HG03280 (cell line): ENCODE results near the gene GALNT16.

Experiments
- ATAC-seq: cut with Tn5 transposase; IDR thresholded peaks from one replicate; pipeline ENCODE4 v1.9.1; 2021; ENCODE audit warnings: mild to moderate bottlenecking, moderate library complexity; ENCODE audit not compliant: unreplicated experiment

Gene GALNT16

GRCh38 chr14:69333791-69334337, 73.9 kb downstream of the GALNT16 start:
- no peak for ATAC-seq

DNA sequence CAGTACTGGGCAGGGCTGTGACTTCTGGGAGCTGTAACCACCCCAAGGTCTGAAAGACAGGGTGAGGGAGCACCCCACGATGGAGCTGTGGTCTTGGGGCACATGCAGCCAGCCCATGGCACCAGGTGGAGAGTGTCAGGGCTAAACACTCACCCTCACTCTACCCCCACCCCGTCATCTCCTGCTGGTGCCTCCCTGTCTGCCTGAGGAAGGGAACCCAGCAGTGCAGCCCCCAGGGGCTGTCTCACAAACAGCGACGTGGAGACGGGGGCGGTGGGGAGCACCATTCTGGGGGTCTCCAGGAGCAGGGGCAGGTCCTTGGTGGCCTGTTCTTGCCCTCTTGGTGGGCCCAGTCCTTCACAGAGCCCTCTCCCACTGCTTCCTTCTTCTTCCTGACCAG, 74.6 kb downstream of the GALNT16 start:
- ATAC-seq: no peak

GRCh38 chr14:69335371-69335771, 75.4 kb downstream of the GALNT16 start:
- no peak for ATAC-seq

DNA sequence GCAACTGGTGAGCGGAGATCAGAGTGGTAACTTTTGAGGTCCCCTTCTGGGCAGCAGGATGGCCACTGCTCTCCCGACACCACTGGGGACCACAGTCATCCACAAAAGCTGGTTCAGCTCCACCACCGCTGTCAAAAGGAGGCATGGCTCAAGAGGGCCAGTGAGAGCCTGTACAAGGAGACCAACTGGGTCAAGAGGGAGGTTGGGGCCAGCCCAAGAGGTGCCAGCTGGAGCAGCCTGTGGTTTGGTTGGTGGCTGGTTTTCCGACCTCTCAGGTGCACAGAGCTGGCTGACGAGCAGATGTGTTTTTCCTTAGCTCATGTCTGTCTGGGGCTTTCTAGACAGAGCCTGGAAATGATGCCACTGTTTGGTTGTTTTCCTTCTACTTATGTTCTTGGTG, 78.0 kb downstream of the GALNT16 start:
- no peak for ATAC-seq

DNA sequence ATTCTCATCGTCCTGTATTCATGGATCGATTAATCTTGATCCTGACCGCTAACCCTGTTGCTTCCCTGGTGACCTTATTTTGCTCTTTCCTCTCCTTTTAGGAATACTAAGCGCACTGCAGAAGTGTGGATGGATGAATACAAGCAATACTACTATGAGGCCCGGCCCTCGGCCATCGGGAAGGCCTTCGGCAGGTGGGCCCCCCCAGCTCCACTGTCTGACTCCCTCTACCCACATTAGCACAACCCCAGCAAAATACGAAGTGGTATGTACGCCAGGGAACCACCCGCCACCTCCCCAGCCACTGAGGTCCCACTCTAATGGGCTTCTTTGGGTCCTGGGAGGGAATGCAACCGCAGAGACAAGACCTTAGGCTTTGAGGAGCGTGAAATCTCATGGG, 79.5 kb downstream of the GALNT16 start:
- no peak for ATAC-seq

DNA sequence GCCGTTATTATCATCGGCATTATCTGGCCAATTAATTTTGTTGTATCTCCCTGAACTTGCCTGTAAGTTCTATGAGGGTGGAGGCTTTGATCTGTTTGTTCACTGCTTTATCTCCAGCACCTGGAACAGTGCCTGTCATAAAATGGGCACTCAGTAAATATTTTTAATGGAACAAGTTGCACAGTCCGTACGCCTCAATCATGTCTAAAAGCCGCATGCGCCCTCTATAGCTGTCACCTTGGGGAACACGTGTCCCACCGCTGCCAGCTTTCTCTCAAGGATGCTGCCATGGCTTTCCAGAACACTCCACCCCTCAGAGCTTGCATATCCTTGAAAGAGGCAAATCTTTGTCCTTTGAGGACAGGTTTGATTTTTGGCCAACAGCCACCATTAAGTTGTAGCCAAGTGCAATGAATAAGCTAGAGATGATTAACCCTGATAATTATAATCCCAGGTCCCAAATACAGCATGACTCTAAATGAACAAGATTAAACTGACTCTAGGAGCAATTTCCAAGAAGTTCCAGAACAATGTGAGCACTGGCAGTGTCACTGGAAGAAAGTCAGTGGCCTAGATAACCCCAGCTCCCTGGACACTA, 83.1 kb downstream of the GALNT16 start:
- no peak for ATAC-seq

DNA sequence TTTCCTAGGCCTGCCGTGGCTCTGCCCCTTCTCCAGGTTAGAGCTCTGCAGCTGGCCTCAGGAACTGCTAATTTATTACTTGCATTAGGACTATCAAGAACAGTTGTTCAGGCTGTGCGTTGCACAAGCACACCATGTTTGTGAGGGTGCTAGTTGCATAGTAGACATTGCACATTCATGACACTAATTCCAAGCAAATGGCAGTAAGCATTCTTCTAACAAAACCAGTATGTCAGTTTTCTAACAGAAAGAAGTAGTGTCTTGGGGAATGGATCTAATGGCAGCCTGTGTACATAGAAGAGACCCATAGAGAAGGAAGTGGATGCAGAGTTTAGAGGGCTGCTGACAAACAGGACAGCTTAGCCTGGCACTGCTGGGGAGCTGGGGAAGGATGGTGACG, 84.2 kb downstream of the GALNT16 start:
- no peak for ATAC-seq

- ATAC-seq: no peak
These were observed 85.4 kb downstream of the GALNT16 start for GRCh38 chr14:69345402-69345801.

GRCh38 chr14:69346710-69347109, 86.8 kb downstream of the GALNT16 start:
- ATAC-seq: no peak

DNA sequence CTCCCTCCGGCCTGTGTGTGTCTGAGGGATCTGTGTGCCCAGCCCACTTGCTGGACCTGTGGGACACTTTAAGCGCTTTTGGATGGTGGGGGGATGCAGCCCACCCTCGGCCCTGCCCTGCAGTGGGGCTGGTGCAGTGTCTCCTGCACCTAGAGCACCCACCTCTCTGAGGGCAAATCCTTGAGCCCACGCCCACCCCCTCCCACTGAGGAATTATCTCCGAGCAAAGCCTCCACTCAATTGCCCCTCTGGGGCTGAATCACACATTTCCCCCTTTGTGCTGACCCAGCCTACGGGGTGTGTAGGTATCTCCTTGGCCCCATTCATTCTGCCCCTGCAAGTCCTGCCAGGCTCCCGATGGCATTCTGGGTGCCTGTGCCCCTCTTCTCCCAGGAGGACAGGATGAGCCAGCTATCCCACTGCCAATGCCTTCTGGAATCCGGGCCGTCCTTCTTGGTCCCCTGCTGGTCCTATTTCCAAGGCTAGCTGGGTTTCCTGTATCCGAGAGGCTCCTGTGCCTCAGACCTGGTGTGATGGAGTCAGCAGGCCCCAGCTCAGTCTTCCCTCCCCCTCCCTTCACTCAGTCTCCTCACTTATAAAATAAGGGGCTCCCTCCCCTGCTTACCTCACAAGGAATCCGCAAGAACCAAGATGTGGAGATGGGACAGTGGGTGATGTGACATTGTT, 89.3 kb downstream of the GALNT16 start:
- ATAC-seq: no peak

DNA sequence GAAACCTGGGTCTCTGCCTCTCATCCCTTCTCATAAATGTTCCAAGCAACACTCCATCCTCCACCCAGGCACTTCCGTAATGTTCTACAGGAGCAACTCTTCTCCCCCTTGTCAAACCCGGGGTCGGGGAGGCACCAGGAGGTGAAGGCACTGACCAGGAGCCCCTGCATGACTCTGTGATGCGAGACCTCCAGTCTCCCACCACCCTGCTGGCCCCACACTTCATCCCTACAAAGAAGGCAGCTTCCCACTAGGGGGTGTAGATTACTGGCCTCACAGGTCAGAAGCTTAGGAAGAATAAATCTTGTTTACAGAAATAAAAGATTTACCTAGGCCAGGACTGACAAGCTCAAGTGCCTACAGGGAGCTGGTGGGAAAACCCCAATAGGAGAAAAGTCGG, 90.9 kb downstream of the GALNT16 start:
- no peak for ATAC-seq

DNA sequence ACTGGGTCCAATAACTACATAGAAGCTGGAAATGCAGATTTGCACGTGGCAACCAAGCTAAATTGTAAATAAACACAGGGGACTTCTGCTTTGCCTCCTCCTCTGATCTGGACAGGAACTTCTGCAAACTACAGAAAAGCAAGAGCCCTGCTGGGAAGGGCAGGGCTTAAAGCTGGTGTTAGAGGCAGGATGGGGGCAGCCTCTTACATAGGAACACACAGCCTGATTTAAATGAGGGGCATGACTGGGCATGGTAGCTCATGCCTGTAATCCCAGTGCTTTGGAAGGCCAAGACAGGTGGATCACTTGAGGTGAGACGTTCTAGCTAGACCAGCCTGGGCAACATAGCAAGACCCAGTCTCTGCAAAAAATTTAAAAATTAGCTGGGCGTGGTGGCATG, 91.4 kb downstream of the GALNT16 start:
- no peak for ATAC-seq

DNA sequence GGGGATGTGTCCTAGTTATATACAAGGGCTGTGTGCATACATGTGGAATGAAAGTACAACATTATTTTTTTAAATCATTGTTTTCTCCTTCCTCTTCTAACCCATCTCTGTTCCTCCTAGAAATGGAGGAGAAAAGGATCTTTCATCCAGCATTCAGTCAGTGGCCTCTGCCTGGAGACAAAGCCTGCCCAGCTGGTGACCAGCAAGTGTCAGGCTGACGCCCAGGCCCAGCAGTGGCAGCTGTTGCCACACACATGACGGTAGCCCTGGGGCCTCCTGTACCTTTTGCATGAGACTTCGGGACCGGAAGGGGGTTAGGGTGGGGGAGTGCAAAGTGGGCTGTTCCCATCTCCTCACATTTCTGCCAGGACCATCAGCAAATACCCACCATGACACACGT, 92.0 kb downstream of the GALNT16 start:
- ATAC-seq: no peak

DNA sequence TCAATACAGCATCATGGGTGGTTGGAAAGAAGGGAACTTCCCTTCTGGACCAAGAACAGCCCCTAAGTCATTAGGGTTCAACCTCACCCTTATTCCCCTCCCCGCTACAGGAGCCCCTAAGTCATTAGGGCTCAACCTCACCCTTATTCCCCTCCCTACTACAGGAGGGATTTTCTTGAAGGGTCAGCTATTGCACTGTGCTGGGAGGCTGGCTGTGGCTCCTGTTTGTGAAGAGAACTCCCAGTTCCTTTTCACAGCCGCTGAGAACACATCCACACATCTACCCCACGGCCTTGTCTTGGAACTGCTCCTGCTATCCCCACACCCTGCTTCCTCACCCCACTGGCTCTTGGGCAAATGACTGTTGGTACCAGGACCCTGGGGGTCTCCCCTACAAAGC, 93.2 kb downstream of the GALNT16 start:
- ATAC-seq: no peak

GRCh38 chr14:69354383-69355153, 94.6 kb downstream of the GALNT16 start:
- peak; percentile 83 for ATAC-seq

DNA sequence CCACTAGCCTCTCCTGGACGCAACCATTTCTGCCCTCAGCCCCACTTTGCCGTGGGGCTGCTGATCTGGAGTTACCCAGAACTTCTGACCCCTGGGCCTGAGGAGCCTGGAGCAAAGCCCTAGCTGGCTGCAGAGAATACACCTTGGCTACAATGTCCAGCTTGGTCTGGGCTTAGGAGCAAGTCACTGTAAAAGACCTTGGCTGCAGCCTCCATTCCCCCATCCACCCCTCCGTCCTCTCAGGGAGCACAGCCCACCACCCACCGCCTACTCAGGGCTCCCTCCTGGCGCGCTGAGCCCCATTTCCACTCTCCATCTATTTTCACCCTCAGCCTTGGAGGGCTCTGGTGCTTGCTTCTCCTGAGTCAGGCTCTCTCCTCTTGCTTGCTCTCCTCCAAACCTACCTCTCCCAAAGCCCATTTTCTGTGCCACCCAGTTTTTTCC, 95.2 kb downstream of the GALNT16 start:
- ATAC-seq: no peak

DNA sequence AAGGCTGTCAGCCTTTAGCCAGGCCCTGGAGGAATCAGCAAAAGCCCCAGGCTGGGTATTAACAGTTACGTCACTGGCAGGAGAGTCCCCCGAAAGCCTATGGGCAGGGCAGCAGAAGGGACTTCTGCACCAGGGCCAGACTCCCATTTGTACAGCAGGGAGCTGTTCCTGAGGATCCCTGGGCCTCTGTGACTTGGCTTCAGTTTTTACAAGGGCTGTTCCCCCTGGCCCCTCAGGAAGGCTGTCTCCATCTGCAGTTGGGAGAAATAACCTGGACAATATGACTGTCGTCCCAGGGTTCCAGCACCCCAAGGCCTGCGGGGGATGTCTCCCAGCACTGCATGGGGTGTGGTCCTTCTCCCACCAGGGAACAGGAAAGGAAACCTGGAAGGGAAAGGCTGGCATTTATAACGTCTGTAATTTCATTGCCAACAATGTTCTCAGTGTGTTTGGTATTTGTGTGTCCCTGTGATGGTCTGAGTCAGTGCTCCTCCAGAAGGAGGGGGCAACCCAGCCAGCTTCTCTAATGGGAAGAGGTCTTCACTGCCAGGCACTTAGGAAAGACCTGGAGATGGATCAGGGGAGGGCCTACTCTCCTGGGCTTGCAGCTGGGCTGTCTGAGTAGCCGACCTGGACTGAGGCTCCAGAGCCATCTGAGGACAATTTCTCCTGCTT, 95.8 kb downstream of the GALNT16 start:
- no peak for ATAC-seq

- no peak for ATAC-seq
These were observed 97.1 kb downstream of the GALNT16 start for GRCh38 chr14:69356903-69357543.

GRCh38 chr14:69357544-69358200, 97.7 kb downstream of the GALNT16 start:
- no peak for ATAC-seq

DNA sequence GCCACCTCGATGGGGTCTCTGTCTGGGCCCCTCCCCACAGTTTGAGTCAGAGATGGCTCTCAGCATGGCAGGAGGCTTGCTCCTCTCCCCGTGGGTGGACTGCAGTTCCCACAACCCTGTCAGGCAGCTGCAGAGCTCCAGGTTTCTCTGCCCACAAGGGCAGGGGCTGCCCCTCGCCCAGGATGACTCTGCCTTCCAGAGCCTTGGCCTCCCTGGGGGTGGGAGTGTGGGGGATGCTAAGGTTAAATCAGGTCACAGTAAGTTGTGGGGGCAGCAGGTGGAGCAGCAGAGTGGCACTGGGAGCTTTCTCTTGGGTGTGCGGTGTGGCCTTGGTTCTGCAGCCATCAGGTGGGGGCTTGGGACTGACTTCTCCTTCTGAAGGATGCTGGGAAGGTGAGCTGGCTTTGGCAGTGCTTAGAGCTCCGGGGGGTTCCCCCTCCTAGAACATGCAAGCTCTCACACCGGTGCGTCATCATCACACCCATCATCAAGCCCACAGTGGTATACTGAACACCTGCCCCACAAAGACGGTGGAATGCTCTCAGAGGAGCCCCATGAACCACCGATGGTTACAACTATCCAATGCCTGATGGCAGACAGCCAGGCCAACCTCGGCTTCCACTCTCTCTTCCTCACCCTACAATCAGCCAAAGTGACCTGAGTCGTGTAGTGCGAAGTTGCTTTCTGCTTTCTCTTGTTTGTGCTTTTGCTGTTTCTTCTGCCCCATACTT, 98.4 kb downstream of the GALNT16 start:
- ATAC-seq: no peak
